Psoas muscle (tissue), 8 donors: ENCODE results near the gene MT1M. TPM values are rescaled to one million over a fixed set of nuclear protein-coding genes. Genes with fewer than 3 reads are reported as not detected.
"Not testable (repeated sequence)": the region's sequence is repeated elsewhere in the genome, so short reads cannot be mapped to it uniquely, and the experiment has no call there.

Experiments
- ATAC-seq, 4 donors: fragments of 200-7000 bp; cut with Tn5 transposase; one replicate each; pipeline ENCODE4 v1.9.1; 2020; ENCODE audit warnings: moderate library complexity in 3 of 4, mild to moderate bottlenecking in 2 of 4
- DNase-seq, 2 donors: peaks; one replicate each; pipeline ENCODE4 v3.0.0-alpha.2; 2020
- H3K27ac ChIP-seq: fragments of 200-600 bp; one replicate; pipeline ENCODE4 v1.8.0; 2022
- H3K27me3 ChIP-seq, 3 donors: fragments of 200-600 bp in 1 of 3; one replicate each; pipeline versions ENCODE4 v1.6.1 to v1.8.0; 2013 to 2022; ENCODE audit warnings: low read length in 2 of 3, mild to moderate bottlenecking in 2 of 3, moderate library complexity in 1 of 3; ENCODE audit not compliant: insufficient read depth in 3 of 3
- H3K36me3 ChIP-seq, 2 donors: fragments of 200-600 bp in 1 of 2; one replicate each; pipeline versions ENCODE4 v1.6.1 to v1.8.0; 2013 to 2022; ENCODE audit warnings: low read depth in 1 of 2, mild to moderate bottlenecking in 1 of 2, moderate library complexity in 1 of 2; ENCODE audit not compliant: insufficient read depth in 1 of 2
- H3K4me1 ChIP-seq: fragments of 200-600 bp; one replicate; pipeline ENCODE4 v1.8.0; 2022
- H3K4me3 ChIP-seq: fragments of 200-600 bp; one replicate; pipeline ENCODE4 v1.8.0; 2022; ENCODE audit warnings: mild to moderate bottlenecking
- H3K9me3 ChIP-seq: fragments of 200-600 bp; one replicate; pipeline ENCODE4 v1.8.0; 2022
- CTCF ChIP-seq: fragments of 200-600 bp; IDR thresholded peaks from one replicate; pipeline ENCODE4 v1.8.0; 2022; ENCODE audit warnings: antibody characterized with exemption
- WGBS, 3 donors: extraction: QIAGEN DNeasy Blood & Tissue Kit; methylation state at CpG; one replicate each; pipeline versions ENCODE4 v1.1.6 to v1.1.7; 2013; 5-methylcytosine and 5-hydroxymethylcytosine counted together
- intact Hi-C, 2 donors: fragments of 100-400 bp; cut with DNase I; formaldehyde crosslinking; loops; one replicate each; pipeline versions ENCODE4 v1.11.0 to v1.14.2; 2022
- polyA plus RNA-seq, 3 donors: library from polyadenylated mRNA; stranded (reverse); fragments of 200-250 nt; gene quantifications; one replicate each; pipeline ENCODE4 v1.2.3, GENCODE V29; 2013
- total RNA-seq, 4 donors: library from RNA; stranded (reverse); fragmentation: NEBNext Ultra II Directional in 2 of 4; extraction: Animal tissue kit (Norgen Biotek cat#: 25700) in 2 of 4; gene quantifications; one replicate each; pipeline versions ENCODE4 v1.2.1 to v1.2.4, GENCODE V29; 2021 to 2023
- donor health status: healthy with polysubstance abuse.
- donor health status: DM: no; HTN: no; CAD: no; lungs with moderate emphysema.
- donor health status: Bipolar disorder and iron deficiency.
- donor health status: healthy.
- donor health status: DM: yes; HTN: yes; CAD: no.
- donor health status: DM: no; HTN: no; CAD: no.
- donor health status: DM: no; HTN: no; CAD: no.
- donor health status: DM: yes; HTN: yes; CAD: no.

The MT1M gene
- total and polyA plus RNA-seq, 7 donors, result 1.4 to 569 (median 22.8) TPM

- Histone ChIP-seq H3K27me3 (peaks cover 0 to 13% (median under 1%) of the 10 kb centered on the region in 3 donors), H3K36me3 (no peaks in the 10 kb centered on the region), H3K4me1 (no peaks in the 10 kb centered on the region), H3K4me3 (peak within 1 kb of the TSS; percentile 68), H3K27ac (no peak within 1 kb of the TSS), H3K9me3 (no peaks in the 10 kb centered on the region)
- DNase-seq (peak; percentile 79), ATAC-seq (peak; percentile 76 to 91 (median 86))
- TF ChIP-seq CTCF, result no peak
- intact Hi-C loops, result no loop called here
- 2 to 6% (median 3%) methylated on average over 41 to 46 of the region's 46 CpGs for WGBS, 3 donors
These were observed 25.3 kb downstream of the MT1M start, which contains the start of gene MT1F for GRCh38 chr16:56657555-56658326. TSS of gene MT1F (plus strand) at chr16:56657959. CDS start at chr16:56658059, 100 bp downstream.

- no peak for TF ChIP-seq CTCF
- H3K36me3 ChIP-seq, result no peaks in the 10 kb centered on the region
- intact Hi-C loops, result no loop called here
- 50 to 53% (median 52%) methylated on average over 10 of the region's 10 CpGs for WGBS, 3 donors
- ATAC-seq, result no peak
- H3K4me3 ChIP-seq, result peak overlapping the region; percentile 68
- no peaks in the 10 kb centered on the region for H3K4me1 ChIP-seq
- H3K27me3 ChIP-seq, result peaks cover 0 to 19% (median 4%) of the 10 kb centered on the region in 3 donors
- peak in 1 of 2 donors; percentile 70 for DNase-seq
- no peaks in the 10 kb centered on the region for H3K9me3 ChIP-seq
- no peak overlapping the region for H3K27ac ChIP-seq
These were observed 25.9 kb downstream of the MT1M start for GRCh38 chr16:56658327-56658875.

- Histone ChIP-seq H3K9me3 (no peaks in the 10 kb centered on the region), H3K27ac (no peak overlapping the region), H3K36me3 (no peaks in the 10 kb centered on the region), H3K4me3 (no peak overlapping the region), H3K27me3 (peaks cover 0 to 34% (median 4%) of the 10 kb centered on the region in 3 donors), H3K4me1 (no peaks in the 10 kb centered on the region)
- 16 to 21% (median 18%) methylated on average over 43 to 48 of the region's 48 CpGs for WGBS, 3 donors
- DNase-seq (no peak), ATAC-seq (no peak)
- intact Hi-C loops, result no loop called here
- TF ChIP-seq CTCF, result no peak
These were observed 30.2 kb downstream of the MT1M start for GRCh38 chr16:56662357-56663354.

- intact Hi-C loops, result no loop called here
- no peak for TF ChIP-seq CTCF
These were observed 32.0 kb downstream of the MT1M start for GRCh38 chr16:56664506-56664905.

GRCh38 chr16:56665286-56666261, 33.1 kb downstream of the MT1M start:
- H3K36me3 ChIP-seq, result not testable (repeated sequence)
- ATAC-seq, result peak in 1 of 4 donors; percentile 16

More at GRCh38 chr16:56664506-56664905, 32.0 kb downstream of the MT1M start:
- Histone ChIP-seq H3K36me3 (no peaks in the 10 kb centered on the region), H3K27me3 (peaks cover 4 to 45% (median 4%) of the 10 kb centered on the region in 3 donors), H3K4me3 (no peak overlapping the region), H3K9me3 (no peaks in the 10 kb centered on the region), H3K4me1 (no peaks in the 10 kb centered on the region), H3K27ac (no peak overlapping the region)
- 92 to 97% (median 95%) methylated on average over 1 of the region's 1 CpG for WGBS, 3 donors
- DNase-seq (no peak), ATAC-seq (no peak)

More at GRCh38 chr16:56665286-56666261, 33.1 kb downstream of the MT1M start:
- H3K4me3 ChIP-seq, H3K9me3 ChIP-seq, H3K4me1 ChIP-seq, H3K27ac ChIP-seq, intact Hi-C loops, DNase-seq: not testable (repeated sequence)
- 61 to 75% (median 66%) methylated on average over 8 of the region's 8 CpGs for WGBS, 3 donors
- peaks cover 4 to 56% (median 4%) of the 10 kb centered on the region in 3 donors for H3K27me3 ChIP-seq
